OCI-LY1 (cell line): ENCODE data around the gene FAU.

Source experiments
- H2AFZ ChIP-seq: fragments of 200-600 bp; sonication (generic), shearing (Covaris generic); 2 replicates; pipeline ENCODE4 v1.6.0; 2014; ENCODE audit warnings: antibody characterized with exemption, mild to moderate bottlenecking, low read length
- H3F3A ChIP-seq: fragments of 200-600 bp; sonication (generic), shearing (Covaris generic); 2 replicates; pipeline ENCODE4 v1.6.0; 2014; ENCODE audit warnings: mild to moderate bottlenecking, antibody characterized with exemption, low read length, moderate library complexity; ENCODE audit not compliant: insufficient read depth
- H3K27ac ChIP-seq: fragments of 200-600 bp; sonication (generic); 2 replicates; pipeline ENCODE4 v1.5.1; 2014; ENCODE audit warnings: low read length, mixed run types, mild to moderate bottlenecking, low read depth; ENCODE audit not compliant: poor library complexity, severe bottlenecking
- H3K27me3 ChIP-seq: fragments of 200-600 bp; sonication (generic); 2 replicates; pipeline ENCODE4 v1.6.0; 2014; ENCODE audit warnings: antibody characterized with exemption, mild to moderate bottlenecking, low read length, moderate library complexity; ENCODE audit not compliant: insufficient read depth
- H3K36me3 ChIP-seq: fragments of 200-600 bp; sonication (generic); 2 replicates; pipeline ENCODE4 v1.6.1; 2014; ENCODE audit warnings: mild to moderate bottlenecking, antibody characterized with exemption, low read length, moderate library complexity, mixed read lengths; ENCODE audit not compliant: insufficient read depth
- H3K4me1 ChIP-seq: fragments of 200-600 bp; sonication (generic); 2 replicates; pipeline ENCODE4 v1.5.1; 2014; ENCODE audit warnings: mild to moderate bottlenecking, low read length, moderate library complexity; ENCODE audit not compliant: insufficient read depth, severe bottlenecking
- H3K4me2 ChIP-seq: fragments of 200-600 bp; sonication (generic), shearing (Covaris generic); 2 replicates; pipeline ENCODE4 v1.6.1; 2014; ENCODE audit warnings: low read length
- H3K4me3 ChIP-seq: fragments of 200-600 bp; sonication (generic); 2 replicates; pipeline ENCODE4 v1.5.1; 2014; ENCODE audit warnings: low read length, low read depth, mild to moderate bottlenecking, mixed read lengths; ENCODE audit not compliant: poor library complexity, severe bottlenecking
- H3K79me2 ChIP-seq: fragments of 200-600 bp; shearing (Covaris generic); 2 replicates; pipeline ENCODE4 v1.6.1; 2016; ENCODE audit warnings: mixed run types, low read length, mixed read lengths; ENCODE audit not compliant: insufficient read depth
- H3K9ac ChIP-seq: fragments of 200-600 bp; sonication (generic), shearing (Covaris generic); 2 replicates; pipeline ENCODE4 v1.6.1; 2014; ENCODE audit warnings: mild to moderate bottlenecking, low read length, mixed read lengths
- H3K9me2 ChIP-seq: fragments of 200-600 bp; sonication (generic), shearing (Covaris generic); 2 replicates; pipeline ENCODE4 v1.6.1; 2014; ENCODE audit warnings: low read depth, mild to moderate bottlenecking, low read length, mixed read lengths
- H3K9me3 ChIP-seq: fragments of 200-600 bp; shearing (Covaris generic); 2 replicates; pipeline ENCODE4 v1.6.1; 2014; ENCODE audit warnings: low read length, mixed read lengths
- H4K20me1 ChIP-seq: fragments of 200-600 bp; sonication (generic), shearing (Covaris generic); 2 replicates; pipeline ENCODE4 v1.6.0; 2016; ENCODE audit warnings: mild to moderate bottlenecking, low read length; ENCODE audit not compliant: insufficient read depth
- EZH2 ChIP-seq: fragments of 200-600 bp; sonication (generic), shearing (Covaris generic); IDR thresholded peaks from 2 replicates; pipeline ENCODE4 v1.8.0; 2017; ENCODE audit warnings: borderline replicate concordance, mixed run types, mild to moderate bottlenecking, antibody characterized with exemption, low read length, moderate library complexity, mixed read lengths
- TF ChIP-seq, protein P1 (sequence below): fragments of 200-600 bp; sonication (generic), shearing (Covaris generic); IDR thresholded peaks from 2 replicates; pipeline ENCODE4 v1.5.1; 2017; ENCODE audit warnings: mild to moderate bottlenecking, antibody characterized with exemption, low read length, moderate library complexity, mixed read lengths

The FAU gene

DNA sequence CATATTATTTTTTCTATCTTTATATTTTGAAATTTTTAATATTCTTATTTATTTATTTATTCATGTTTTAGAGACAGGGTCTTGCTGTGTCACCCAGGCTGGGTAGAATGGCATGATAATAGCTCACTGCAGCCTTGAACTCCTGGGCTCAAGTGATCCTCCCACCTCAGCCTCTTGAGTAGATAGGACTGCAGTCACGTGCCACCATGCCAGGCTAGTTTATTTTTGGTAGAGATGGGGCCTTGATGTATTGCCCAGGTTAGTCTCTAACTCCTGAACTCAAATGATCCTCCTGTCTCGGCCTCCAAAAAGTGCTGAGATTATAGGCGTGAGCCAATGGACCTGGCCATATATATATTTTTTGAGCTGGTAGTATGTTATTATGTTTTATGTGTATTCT lies 45.7 kb upstream of the FAU start:
- Histone ChIP-seq H3K27me3 (no peaks in the 10 kb centered on the region), H3K9me2 (no peaks in the 10 kb centered on the region), H2AFZ (no peak overlapping the region), H3K9me3 (no peaks in the 10 kb centered on the region), H3K9ac (no peak overlapping the region), H3K4me1 (peaks cover 22% of the 10 kb centered on the region), H3K27ac (no peak overlapping the region), H3F3A (no peaks in the 10 kb centered on the region), H3K36me3 (no peaks in the 10 kb centered on the region), H3K4me3 (no peak overlapping the region), H3K4me2 (no peak overlapping the region), H3K79me2 (no peaks in the 10 kb centered on the region), H4K20me1 (no peaks in the 10 kb centered on the region)
- no peak for TF ChIP-seq EZH2
- TF ChIP-seq, protein P1, sequence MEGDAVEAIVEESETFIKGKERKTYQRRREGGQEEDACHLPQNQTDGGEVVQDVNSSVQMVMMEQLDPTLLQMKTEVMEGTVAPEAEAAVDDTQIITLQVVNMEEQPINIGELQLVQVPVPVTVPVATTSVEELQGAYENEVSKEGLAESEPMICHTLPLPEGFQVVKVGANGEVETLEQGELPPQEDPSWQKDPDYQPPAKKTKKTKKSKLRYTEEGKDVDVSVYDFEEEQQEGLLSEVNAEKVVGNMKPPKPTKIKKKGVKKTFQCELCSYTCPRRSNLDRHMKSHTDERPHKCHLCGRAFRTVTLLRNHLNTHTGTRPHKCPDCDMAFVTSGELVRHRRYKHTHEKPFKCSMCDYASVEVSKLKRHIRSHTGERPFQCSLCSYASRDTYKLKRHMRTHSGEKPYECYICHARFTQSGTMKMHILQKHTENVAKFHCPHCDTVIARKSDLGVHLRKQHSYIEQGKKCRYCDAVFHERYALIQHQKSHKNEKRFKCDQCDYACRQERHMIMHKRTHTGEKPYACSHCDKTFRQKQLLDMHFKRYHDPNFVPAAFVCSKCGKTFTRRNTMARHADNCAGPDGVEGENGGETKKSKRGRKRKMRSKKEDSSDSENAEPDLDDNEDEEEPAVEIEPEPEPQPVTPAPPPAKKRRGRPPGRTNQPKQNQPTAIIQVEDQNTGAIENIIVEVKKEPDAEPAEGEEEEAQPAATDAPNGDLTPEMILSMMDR = no peak

- Histone ChIP-seq H3K27me3 (no peaks in the 10 kb centered on the region), H3K4me2 (no peak overlapping the region), H3K9me3 (no peaks in the 10 kb centered on the region), H3K9me2 (no peaks in the 10 kb centered on the region), H4K20me1 (no peaks in the 10 kb centered on the region), H3K4me3 (no peak overlapping the region), H3K36me3 (no peaks in the 10 kb centered on the region), H3K4me1 (peaks cover 22% of the 10 kb centered on the region), H3K79me2 (no peaks in the 10 kb centered on the region), H3K9ac (no peak overlapping the region), H3F3A (no peaks in the 10 kb centered on the region), H2AFZ (no peak overlapping the region), H3K27ac (no peak overlapping the region)
- TF ChIP-seq, protein P1 = no peak
- TF ChIP-seq EZH2 = no peak
Measured at GRCh38 chr11:65166893-65167292, 45.0 kb upstream of the FAU start.

DNA sequence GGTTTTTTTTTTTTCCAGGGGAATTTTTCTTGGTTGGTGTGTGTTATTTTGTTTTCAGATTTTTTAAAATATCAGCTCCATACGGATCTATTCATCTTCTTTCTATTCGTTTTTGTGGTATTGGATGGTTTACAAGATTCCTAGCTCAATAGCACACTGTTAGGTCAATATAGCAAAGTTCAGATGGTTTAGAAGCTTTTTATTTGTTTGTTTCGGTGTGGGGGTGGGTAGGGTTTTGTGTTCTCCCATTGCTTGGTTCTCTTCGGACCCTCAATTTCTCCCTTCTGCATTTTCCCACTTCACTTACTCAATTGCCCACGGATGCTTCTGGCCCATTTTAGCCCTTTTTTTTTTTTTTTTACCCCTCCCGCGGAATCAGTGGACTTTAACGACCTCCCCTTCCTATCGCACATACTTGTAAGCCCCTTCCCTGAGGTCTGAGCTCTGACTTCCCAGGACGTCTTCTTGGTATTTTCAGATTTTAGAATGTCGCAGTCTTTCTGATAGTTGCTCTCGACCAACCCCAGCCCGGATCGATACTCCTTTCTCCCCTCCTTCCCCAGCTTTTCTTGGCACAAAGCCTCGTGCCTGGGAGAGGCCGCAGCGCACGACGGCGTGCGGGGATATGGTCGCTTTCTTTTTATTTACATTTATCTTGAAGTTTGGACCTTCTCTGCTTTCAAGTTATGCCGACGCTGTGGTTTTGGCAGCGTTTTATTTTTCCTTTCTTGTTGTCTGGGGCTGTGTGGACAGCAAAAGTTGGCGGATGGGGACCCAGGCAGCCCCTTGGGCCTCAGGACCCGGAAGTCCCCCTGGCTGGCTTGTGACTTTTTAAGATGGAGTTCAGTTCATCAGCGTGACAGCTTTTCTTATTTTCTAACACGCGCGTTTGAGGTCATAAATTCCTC lies 43.7 kb upstream of the FAU start:
- H3F3A ChIP-seq = no peaks in the 10 kb centered on the region
- no peak overlapping the region for H3K4me2 ChIP-seq
- no peak overlapping the region for H3K9ac ChIP-seq
- H3K36me3 ChIP-seq = no peaks in the 10 kb centered on the region
- H3K9me2 ChIP-seq = no peaks in the 10 kb centered on the region
- no peak overlapping the region for H2AFZ ChIP-seq
- H3K27ac ChIP-seq = no peak overlapping the region
- no peaks in the 10 kb centered on the region for H4K20me1 ChIP-seq
- no peaks in the 10 kb centered on the region for H3K9me3 ChIP-seq
- TF ChIP-seq, protein P1 = no peak
- TF ChIP-seq EZH2 = no peak
- H3K4me3 ChIP-seq = no peak overlapping the region
- no peaks in the 10 kb centered on the region for H3K27me3 ChIP-seq
- H3K4me1 ChIP-seq = peaks cover 22% of the 10 kb centered on the region
- H3K79me2 ChIP-seq = no peaks in the 10 kb centered on the region
